DOHH2 (cell line): ENCODE data around the gene UPF3A.

Experiments used
- H3F3A ChIP-seq: fragments of 200-600 bp; sonication (generic), shearing (Covaris generic); 2 replicates; pipeline ENCODE4 v1.6.0; 2016; ENCODE audit warnings: antibody characterized with exemption, mild to moderate bottlenecking; ENCODE audit not compliant: control insufficient read depth, insufficient read depth
- H3K27ac ChIP-seq: fragments of 200-600 bp; sonication (generic); 2 replicates; pipeline ENCODE4 v1.5.1; 2014; ENCODE audit warnings: low read depth, mild to moderate bottlenecking, low read length, moderate library complexity
- H3K27me3 ChIP-seq: fragments of 200-600 bp; sonication (generic); 2 replicates; pipeline ENCODE4 v1.6.1; 2014; ENCODE audit warnings: mild to moderate bottlenecking, low read length, mixed read lengths; ENCODE audit not compliant: control insufficient read depth
- H3K36me3 ChIP-seq: fragments of 200-600 bp; sonication (generic); 2 replicates; pipeline ENCODE4 v1.6.1; 2014; ENCODE audit warnings: mild to moderate bottlenecking, low read length, moderate library complexity, mixed read lengths; ENCODE audit not compliant: control insufficient read depth
- H3K4me1 ChIP-seq: fragments of 200-600 bp; sonication (generic); 2 replicates; pipeline ENCODE4 v1.6.1; 2014; ENCODE audit warnings: mild to moderate bottlenecking, low read length, mixed read lengths; ENCODE audit not compliant: control insufficient read depth
- H3K4me2 ChIP-seq: fragments of 200-600 bp; sonication (generic); 2 replicates; pipeline ENCODE4 v1.6.0; 2014; ENCODE audit warnings: mild to moderate bottlenecking, low read length, moderate library complexity
- H3K4me3 ChIP-seq: fragments of 200-600 bp; sonication (generic); 2 replicates; pipeline ENCODE4 v1.5.1; 2014; ENCODE audit warnings: mild to moderate bottlenecking, low read length, mixed read lengths
- H3K79me2 ChIP-seq: fragments of 200-600 bp; sonication (generic); 2 replicates; pipeline ENCODE4 v1.6.1; 2014; ENCODE audit warnings: mild to moderate bottlenecking, low read length, mixed read lengths; ENCODE audit not compliant: control insufficient read depth
- H3K9me2 ChIP-seq: fragments of 200-600 bp; sonication (generic); replicated peaks from 2 replicates; pipeline ENCODE4 v1.6.1; 2014; ENCODE audit warnings: mild to moderate bottlenecking, low read length, mixed read lengths; ENCODE audit not compliant: control insufficient read depth
- H3K9me3 ChIP-seq: fragments of 200-600 bp; sonication (generic); 2 replicates; pipeline ENCODE4 v1.6.1; 2014; ENCODE audit warnings: antibody characterized with exemption, low read length, mixed read lengths; ENCODE audit not compliant: control insufficient read depth, insufficient read depth
- H4K20me1 ChIP-seq: fragments of 200-600 bp; sonication (generic); 2 replicates; pipeline ENCODE4 v1.6.0; 2014; ENCODE audit warnings: low read depth, mild to moderate bottlenecking, antibody characterized with exemption, low read length, moderate library complexity; ENCODE audit not compliant: control insufficient read depth, insufficient read depth
- EZH2phosphoT487 ChIP-seq: fragments of 200-600 bp; sonication (generic); IDR thresholded peaks from 2 replicates; pipeline ENCODE4 v1.6.1; 2017; ENCODE audit warnings: borderline replicate concordance, mild to moderate bottlenecking, antibody characterized with exemption, low read length, moderate library complexity, mixed read lengths
- TF ChIP-seq, protein P1 (sequence below): fragments of 200-600 bp; sonication (generic); IDR thresholded peaks from one replicate; pipeline ENCODE4 v1.5.1; 2014; ENCODE audit warnings: antibody characterized with exemption, mild to moderate bottlenecking, low read depth, low read length; ENCODE audit not compliant: poor library complexity, severe bottlenecking

UPF3A gene

DNA sequence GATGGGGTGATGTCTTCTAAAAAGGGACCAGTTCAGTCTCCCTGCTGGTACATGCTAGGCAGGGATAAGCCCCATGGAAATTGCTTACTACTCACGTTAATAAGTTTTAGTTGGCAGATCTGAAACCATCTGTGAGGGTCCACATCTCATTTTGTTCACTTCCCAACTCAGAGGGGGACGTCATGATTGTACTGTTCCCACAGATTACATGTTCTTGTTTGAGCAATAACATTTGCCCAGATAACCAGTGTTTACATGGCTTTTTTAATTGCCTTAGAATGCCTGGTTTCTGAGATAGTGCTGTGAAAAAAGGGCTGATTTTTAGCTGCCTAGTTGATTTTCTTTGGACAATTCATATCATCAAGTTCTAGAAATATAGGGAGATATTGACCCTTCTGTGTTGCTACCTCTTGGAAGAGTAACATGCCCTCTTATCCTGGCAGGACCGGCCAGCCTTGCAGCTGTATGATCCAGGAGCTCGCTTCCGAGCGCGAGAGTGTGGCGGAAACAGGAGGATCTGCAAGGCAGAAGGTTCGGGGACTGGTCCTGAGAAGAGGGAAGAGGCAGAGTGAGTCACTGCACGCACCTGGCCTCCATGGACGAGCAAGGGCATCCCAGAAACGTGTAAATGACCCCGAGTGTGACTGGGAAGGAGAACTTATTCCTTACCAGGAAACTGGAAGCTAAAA, 23.1 kb downstream of the UPF3A start:
- Histone ChIP-seq H3K4me2 (no peak overlapping the region), H3F3A (peaks cover 11% of the 10 kb centered on the region), H3K27me3 (no peaks in the 10 kb centered on the region), H3K27ac (no peak overlapping the region), H3K4me3 (no peak overlapping the region), H3K79me2 (peaks cover 2% of the 10 kb centered on the region; the same call in 1 of the 2 replicates), H3K9me3 (no peaks in the 10 kb centered on the region), H3K4me1 (peaks cover 6% of the 10 kb centered on the region), H3K9me2 (no peaks in the 10 kb centered on the region), H3K36me3 (peaks cover 58% of the 10 kb centered on the region), H4K20me1 (no peaks in the 10 kb centered on the region)
- TF ChIP-seq, protein P1, sequence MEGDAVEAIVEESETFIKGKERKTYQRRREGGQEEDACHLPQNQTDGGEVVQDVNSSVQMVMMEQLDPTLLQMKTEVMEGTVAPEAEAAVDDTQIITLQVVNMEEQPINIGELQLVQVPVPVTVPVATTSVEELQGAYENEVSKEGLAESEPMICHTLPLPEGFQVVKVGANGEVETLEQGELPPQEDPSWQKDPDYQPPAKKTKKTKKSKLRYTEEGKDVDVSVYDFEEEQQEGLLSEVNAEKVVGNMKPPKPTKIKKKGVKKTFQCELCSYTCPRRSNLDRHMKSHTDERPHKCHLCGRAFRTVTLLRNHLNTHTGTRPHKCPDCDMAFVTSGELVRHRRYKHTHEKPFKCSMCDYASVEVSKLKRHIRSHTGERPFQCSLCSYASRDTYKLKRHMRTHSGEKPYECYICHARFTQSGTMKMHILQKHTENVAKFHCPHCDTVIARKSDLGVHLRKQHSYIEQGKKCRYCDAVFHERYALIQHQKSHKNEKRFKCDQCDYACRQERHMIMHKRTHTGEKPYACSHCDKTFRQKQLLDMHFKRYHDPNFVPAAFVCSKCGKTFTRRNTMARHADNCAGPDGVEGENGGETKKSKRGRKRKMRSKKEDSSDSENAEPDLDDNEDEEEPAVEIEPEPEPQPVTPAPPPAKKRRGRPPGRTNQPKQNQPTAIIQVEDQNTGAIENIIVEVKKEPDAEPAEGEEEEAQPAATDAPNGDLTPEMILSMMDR: no peak
- no peak for TF ChIP-seq EZH2phosphoT487

DNA sequence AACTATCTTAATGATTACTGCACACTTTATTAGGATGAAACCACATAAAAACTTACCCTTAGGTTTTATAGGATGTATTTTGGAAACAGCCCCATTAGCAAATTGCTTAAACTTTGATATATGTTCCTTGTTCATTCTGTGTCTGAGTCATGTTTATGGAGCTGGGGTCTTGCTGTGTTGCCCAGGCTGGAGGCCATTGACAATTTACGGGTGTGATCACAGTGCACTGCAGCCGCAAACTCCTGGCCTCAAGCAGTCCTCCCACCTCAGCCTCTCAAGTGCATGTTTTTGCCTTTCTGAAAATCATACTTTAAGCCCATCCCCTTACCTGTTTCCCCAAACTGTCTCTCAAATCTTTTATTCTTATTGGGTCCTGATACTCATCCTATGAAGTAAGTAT, 27.7 kb downstream of the UPF3A start:
- no peaks in the 10 kb centered on the region for H3K27me3 ChIP-seq
- no peaks in the 10 kb centered on the region for H4K20me1 ChIP-seq
- TF ChIP-seq EZH2phosphoT487: no peak
- TF ChIP-seq, protein P1: no peak
- no peaks in the 10 kb centered on the region for H3K9me2 ChIP-seq
- H3K4me1 ChIP-seq: peaks cover 49% of the 10 kb centered on the region
- H3K9me3 ChIP-seq: no peaks in the 10 kb centered on the region
- no peak overlapping the region for H3K4me2 ChIP-seq
- H3K36me3 ChIP-seq: peaks cover 21% of the 10 kb centered on the region
- H3K79me2 ChIP-seq: peaks cover 7% of the 10 kb centered on the region
- H3F3A ChIP-seq: peaks cover 44% of the 10 kb centered on the region
- H3K4me3 ChIP-seq: no peak overlapping the region
- H3K27ac ChIP-seq: no peak overlapping the region

DNA sequence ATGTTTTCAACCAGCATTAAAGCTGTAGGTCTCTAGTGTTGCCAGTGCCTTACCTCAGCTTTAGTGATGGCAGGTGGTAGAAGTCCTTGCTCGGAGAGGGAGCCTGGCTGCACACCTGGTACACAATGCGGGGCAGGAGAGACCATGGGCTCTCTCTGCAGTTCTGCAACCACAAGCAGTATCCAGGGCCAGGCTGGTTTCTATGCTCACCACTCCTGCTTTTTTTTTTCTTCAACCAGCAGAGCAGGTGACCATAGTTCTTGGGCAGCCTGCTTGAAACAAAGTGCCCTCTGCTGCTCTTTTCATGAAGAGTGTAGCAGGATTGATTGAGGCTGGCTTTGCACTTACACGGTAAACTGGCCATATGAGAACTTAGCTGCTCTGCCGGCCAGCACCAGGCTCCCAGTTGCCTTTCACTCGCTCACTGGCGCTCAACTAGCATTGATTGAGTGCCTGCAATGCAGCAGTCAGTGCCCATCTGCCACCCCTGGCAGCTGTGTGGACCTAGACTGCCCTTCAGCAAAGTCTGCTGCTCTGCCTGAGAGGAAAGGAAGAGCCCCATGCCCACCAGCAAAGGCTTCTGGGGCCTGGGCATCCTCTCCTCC, 28.5 kb downstream of the UPF3A start:
- Histone ChIP-seq H3K27me3 (no peaks in the 10 kb centered on the region), H3K4me3 (no peak overlapping the region), H3K4me2 (no peak overlapping the region), H4K20me1 (peaks cover 2% of the 10 kb centered on the region; the same call in 1 of the 2 replicates), H3F3A (peaks cover 47% of the 10 kb centered on the region), H3K9me2 (no peaks in the 10 kb centered on the region), H3K4me1 (peaks cover 49% of the 10 kb centered on the region), H3K27ac (no peak overlapping the region), H3K36me3 (peaks cover 20% of the 10 kb centered on the region), H3K79me2 (peaks cover 14% of the 10 kb centered on the region), H3K9me3 (no peaks in the 10 kb centered on the region)
- TF ChIP-seq, protein P1: no peak
- TF ChIP-seq EZH2phosphoT487: no peak
